Uterus (tissue), 4 donors: ENCODE results near the gene CCDC39. TPM values are rescaled to one million over a fixed set of nuclear protein-coding genes. Genes with fewer than 3 reads are reported as not detected.

Source experiments
- DNase-seq, 2 donors: peaks; one replicate each; pipeline ENCODE4 v3.0.0-alpha.2; 2019 to 2020
- H3K27ac ChIP-seq, 2 donors: fragments of 200-600 bp; sonication (generic); 1 replicate in 1 of 2; 2 replicates in 1 of 2; pipeline ENCODE4 v1.5.1; 2016 to 2018
- H3K27me3 ChIP-seq, 2 donors: fragments of 200-600 bp; sonication (generic); one replicate each; pipeline ENCODE4 v1.5.1; 2018 to 2019; ENCODE audit warnings: control low read depth in 1 of 2
- H3K36me3 ChIP-seq, 2 donors: fragments of 200-600 bp; sonication (generic); one replicate each; pipeline ENCODE4 v1.5.1; 2019; ENCODE audit warnings: control low read depth in 1 of 2
- H3K4me1 ChIP-seq, 2 donors: fragments of 200-600 bp; sonication (generic); one replicate each; pipeline ENCODE4 v1.5.1; 2018 to 2019; ENCODE audit warnings: control low read depth in 1 of 2
- H3K4me3 ChIP-seq, 2 donors: fragments of 200-600 bp; sonication (generic); 1 replicate in 1 of 2; 2 replicates in 1 of 2; pipeline ENCODE4 v1.5.1; 2018 to 2019; ENCODE audit warnings: mild to moderate bottlenecking in 1 of 2
- H3K9me3 ChIP-seq, 2 donors: fragments of 200-600 bp; sonication (generic); one replicate each; pipeline ENCODE4 v1.5.1; 2019; ENCODE audit warnings: control low read depth in 1 of 2
- POLR2A ChIP-seq, 2 donors: fragments of 450-650 bp; IDR thresholded peaks; one replicate each; pipeline ENCODE4 v1.6.1; 2016; ENCODE audit warnings: antibody characterized with exemption in 2 of 2, mild to moderate bottlenecking in 1 of 2, moderate library complexity in 1 of 2
- intact Hi-C: fragments of 100-400 bp; cut with DNase I; formaldehyde crosslinking; loops from one replicate; pipeline ENCODE4 v1.15.1; 2023; ENCODE audit warnings: low total_unique reads
- small RNA-seq: library from RNA; depleted of rRNA; stranded (forward); fragments of <200 nt; gene quantifications from one replicate; pipeline ENCODE3, GENCODE V24; 2016
- total RNA-seq, 4 donors: library from RNA; depleted of rRNA in 3 of 4; stranded (reverse); fragments of >200 nt in 3 of 4; gene quantifications; one replicate each; pipeline versions ENCODE4 v1.1.0 to v1.2.4, GENCODE V29; 2014 to 2023
- TF ChIP-seq, protein P1 (sequence below), 4 experiments: fragments of 200-600 bp in 2 of 4; fragments of 450-650 bp in 2 of 4; sonication (generic) in 2 of 4; IDR thresholded peaks; one replicate each; pipeline ENCODE4 v1.5.1; 2016 to 2019; ENCODE audit warnings: antibody characterized with exemption in 4 of 4, mild to moderate bottlenecking in 2 of 4, moderate library complexity in 1 of 4
- donor health status: DM: yes; HTN: yes; CAD: no.

CCDC39 gene
- total RNA-seq, 4 donors from 2014 or later, result 1.5 TPM; not detected in 3

DNA sequence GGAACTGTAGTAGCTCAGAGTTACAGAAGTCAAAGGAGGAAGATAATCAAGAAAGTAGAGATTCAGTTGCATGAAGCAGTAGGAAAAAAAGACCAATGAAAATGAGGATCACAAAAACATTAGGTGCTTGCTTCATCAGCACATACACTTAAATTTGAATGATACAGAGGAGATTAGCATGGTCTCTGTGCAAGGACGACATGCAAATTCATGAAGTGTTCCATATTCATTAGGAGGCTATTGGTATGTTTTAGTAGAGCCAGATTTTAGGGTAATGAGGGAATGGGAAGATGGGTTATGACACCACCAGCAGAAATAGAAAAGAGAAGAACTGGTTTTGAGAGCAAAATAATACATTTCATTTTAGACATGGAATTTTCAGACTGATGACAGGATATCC lies 98.4 kb downstream of the CCDC39 start:
- no peak for DNase-seq
- no peak overlapping the region for H3K4me3 ChIP-seq
- H3K4me1 ChIP-seq, result no peaks in the 10 kb centered on the region
- H3K27ac ChIP-seq, result no peak overlapping the region
- H3K36me3 ChIP-seq, result no peaks in the 10 kb centered on the region
- H3K27me3 ChIP-seq, result no peaks in the 10 kb centered on the region
- TF ChIP-seq, protein P1, sequence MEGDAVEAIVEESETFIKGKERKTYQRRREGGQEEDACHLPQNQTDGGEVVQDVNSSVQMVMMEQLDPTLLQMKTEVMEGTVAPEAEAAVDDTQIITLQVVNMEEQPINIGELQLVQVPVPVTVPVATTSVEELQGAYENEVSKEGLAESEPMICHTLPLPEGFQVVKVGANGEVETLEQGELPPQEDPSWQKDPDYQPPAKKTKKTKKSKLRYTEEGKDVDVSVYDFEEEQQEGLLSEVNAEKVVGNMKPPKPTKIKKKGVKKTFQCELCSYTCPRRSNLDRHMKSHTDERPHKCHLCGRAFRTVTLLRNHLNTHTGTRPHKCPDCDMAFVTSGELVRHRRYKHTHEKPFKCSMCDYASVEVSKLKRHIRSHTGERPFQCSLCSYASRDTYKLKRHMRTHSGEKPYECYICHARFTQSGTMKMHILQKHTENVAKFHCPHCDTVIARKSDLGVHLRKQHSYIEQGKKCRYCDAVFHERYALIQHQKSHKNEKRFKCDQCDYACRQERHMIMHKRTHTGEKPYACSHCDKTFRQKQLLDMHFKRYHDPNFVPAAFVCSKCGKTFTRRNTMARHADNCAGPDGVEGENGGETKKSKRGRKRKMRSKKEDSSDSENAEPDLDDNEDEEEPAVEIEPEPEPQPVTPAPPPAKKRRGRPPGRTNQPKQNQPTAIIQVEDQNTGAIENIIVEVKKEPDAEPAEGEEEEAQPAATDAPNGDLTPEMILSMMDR (IDR thresholded peaks at IDR 0.05), result no peak
- no peak for TF ChIP-seq POLR2A (IDR thresholded peaks at IDR 0.05)
- intact Hi-C loops, result no loop called here
- H3K9me3 ChIP-seq, result no peaks in the 10 kb centered on the region

DNA sequence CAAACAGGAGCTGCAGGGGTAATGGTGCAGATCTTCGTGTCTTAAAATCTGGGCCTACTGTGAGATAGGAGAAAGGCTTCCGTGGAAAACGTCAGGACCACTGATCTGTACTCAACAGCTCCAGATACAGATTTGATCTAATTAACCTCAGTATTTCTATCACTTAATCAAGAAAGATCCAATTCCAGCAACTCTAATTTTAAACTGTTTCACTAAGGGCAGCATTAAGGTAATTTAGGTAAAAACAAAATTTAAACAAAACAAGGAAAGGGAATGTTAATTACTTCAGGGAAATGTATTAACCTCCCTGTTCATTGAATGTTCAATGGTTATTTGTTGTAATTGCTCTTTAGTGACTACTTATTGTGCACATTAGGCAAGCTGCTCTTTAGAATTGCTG lies 103.7 kb downstream of the CCDC39 start:
- intact Hi-C loops, result no loop called here

DNA sequence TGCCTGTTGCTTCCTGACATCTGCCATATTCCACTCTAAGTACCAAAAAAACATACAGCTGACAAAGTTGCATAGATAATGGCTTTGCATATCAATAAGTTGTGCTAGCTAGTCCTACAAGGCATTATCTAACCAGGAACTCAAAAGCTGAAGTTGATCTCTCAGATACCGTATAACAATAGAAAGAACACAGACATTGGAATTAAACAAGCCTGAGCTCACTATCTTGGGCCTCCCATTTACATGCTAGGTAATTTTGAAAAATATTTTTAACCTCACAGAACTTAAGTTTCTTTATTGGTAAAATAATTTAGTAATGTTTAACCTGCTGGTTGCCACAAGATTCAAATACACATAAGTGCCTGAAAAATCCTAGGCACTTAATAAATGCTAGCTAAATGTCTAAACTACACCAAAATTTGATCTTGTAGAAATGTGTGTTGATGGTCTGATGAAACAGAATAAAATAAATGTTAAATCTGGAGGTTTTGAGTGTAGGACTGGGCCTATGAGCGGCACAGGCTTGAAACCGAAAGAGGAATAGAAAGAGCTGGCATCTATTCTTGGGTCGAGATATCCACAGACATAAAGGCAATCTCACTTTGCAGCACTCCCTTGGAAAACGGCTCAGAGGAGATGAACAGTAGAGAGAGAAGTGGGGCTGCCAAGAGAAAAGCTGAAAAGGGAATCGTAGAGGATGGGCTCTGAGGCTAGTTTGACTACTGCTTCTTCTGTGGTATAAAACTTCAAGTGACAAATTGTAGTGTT lies 107.3 kb downstream of the CCDC39 start:
- Histone ChIP-seq H3K4me1 (no peaks in the 10 kb centered on the region), H3K36me3 (no peaks in the 10 kb centered on the region), H3K9me3 (no peaks in the 10 kb centered on the region), H3K27me3 (no peaks in the 10 kb centered on the region), H3K27ac (no peak overlapping the region), H3K4me3 (no peak overlapping the region)
- no peak for DNase-seq
- no peak for TF ChIP-seq POLR2A (IDR thresholded peaks at IDR 0.05)
- TF ChIP-seq, protein P1 (IDR thresholded peaks at IDR 0.05), result no peak
- intact Hi-C loops, result no loop called here

More for the DNA sequence above, 103.7 kb downstream of the CCDC39 start:
- Histone ChIP-seq H3K4me1 (no peaks in the 10 kb centered on the region), H3K27ac (no peak overlapping the region), H3K4me3 (no peak overlapping the region), H3K36me3 (no peaks in the 10 kb centered on the region), H3K27me3 (no peaks in the 10 kb centered on the region), H3K9me3 (no peaks in the 10 kb centered on the region)
- DNase-seq, result no peak
- no peak for TF ChIP-seq POLR2A (IDR thresholded peaks at IDR 0.05)
- TF ChIP-seq, protein P1 (IDR thresholded peaks at IDR 0.05), result no peak

DNA sequence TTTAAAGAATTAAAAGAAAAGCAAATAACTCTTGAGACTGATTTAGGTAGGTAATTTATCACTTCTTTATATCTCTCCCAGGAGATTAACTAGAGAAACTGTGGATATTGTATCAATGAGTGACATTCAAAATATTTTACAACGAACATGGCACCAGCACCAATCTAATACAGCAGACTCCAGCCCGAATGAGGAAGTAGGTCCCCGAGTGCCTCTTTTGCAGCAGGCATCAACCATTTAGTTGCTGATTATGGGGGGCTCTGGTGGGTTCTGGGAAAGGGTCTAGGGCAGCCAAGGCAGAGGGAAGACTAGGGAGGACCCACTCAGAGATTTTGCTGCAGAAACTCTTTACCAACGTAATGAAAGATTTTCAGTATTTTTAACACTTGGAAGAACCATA lies 109.1 kb downstream of the CCDC39 start:
- Histone ChIP-seq H3K4me1 (no peaks in the 10 kb centered on the region), H3K27me3 (no peaks in the 10 kb centered on the region), H3K9me3 (no peaks in the 10 kb centered on the region), H3K27ac (no peak overlapping the region), H3K36me3 (no peaks in the 10 kb centered on the region), H3K4me3 (no peak overlapping the region)
- TF ChIP-seq, protein P1 (IDR thresholded peaks at IDR 0.05), result no peak
- no peak for TF ChIP-seq POLR2A (IDR thresholded peaks at IDR 0.05)
- intact Hi-C loops, result no loop called here
- no peak for DNase-seq

DNA sequence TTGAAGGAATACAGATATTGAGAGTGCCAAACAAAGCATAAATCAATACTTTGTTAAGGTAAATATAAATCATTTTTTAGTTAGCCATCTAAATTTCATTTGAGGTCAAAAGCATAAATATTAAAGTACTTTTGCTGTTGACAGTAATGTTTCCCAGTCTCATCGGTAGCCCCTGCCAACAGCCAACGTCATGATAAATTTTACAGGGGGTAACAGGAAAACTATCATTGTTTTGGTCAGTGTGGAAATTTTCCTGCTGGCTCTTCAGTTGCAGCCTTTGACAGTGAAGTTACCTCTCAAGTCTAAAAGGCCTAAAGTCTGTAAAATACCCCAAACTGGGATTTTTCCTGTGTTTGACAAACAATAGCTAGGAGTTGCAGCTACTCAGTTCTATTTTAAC lies 114.6 kb downstream of the CCDC39 start:
- no peak overlapping the region for H3K4me3 ChIP-seq
- intact Hi-C loops, result no loop called here
- H3K36me3 ChIP-seq, result no peaks in the 10 kb centered on the region
- DNase-seq, result no peak
- no peaks in the 10 kb centered on the region for H3K9me3 ChIP-seq
- no peaks in the 10 kb centered on the region for H3K27me3 ChIP-seq
- TF ChIP-seq, protein P1 (IDR thresholded peaks at IDR 0.05), result no peak
- no peak for TF ChIP-seq POLR2A (IDR thresholded peaks at IDR 0.05)
- no peak overlapping the region for H3K27ac ChIP-seq
- no peaks in the 10 kb centered on the region for H3K4me1 ChIP-seq

Small RNA genes lying within 50 kb of the gene (small RNA-seq; reads per million reads assigned to genes)
- gene AC068298.1 (not detected), gene RNU6-486P (not detected)

Other genes starting within 250 kb of the CCDC39 start
- gene TTC14, start 77.3 kb downstream of the CCDC39 start, total RNA-seq, result 10 to 100 TPM; 29.7 to 90.1 (median 54.0) TPM
- 100 to 1,000 TPM in 2 of 4 donors, 10 to 100 TPM in 2; 84.5 to 236 (median 108) TPM for gene FXR1, start 233.2 kb upstream of the CCDC39 start, total RNA-seq